Measurements from ENCODE around the gene MIS18A. TPM values are rescaled to one million over a fixed set of nuclear protein-coding genes. Genes with fewer than 3 reads are reported as not detected.

MIS18A gene
- total RNA-seq, 1 experiment from 2014 or later = 10.9 TPM

GRCh38 chr21:32256873-32257620, 21.8 kb downstream of the MIS18A start:
- no TSS peak for BruUV-seq (replicated peaks)
- Mint-ChIP-seq H3K4me3 (ENCODE audit: low read depth, unreplicated experiment) (no peak overlapping the region), H3K9me3 (ENCODE audit: low read depth, unreplicated experiment) (no peaks in the 10 kb centered on the region), H3K4me1 (ENCODE audit: low read depth, unreplicated experiment) (peaks cover 13% of the 10 kb centered on the region), H3K36me3 (ENCODE audit: insufficient read depth, unreplicated experiment) (peaks cover 3% of the 10 kb centered on the region), H3K27me3 (ENCODE audit: unreplicated experiment) (peaks cover 18% of the 10 kb centered on the region), H3K27ac (ENCODE audit: unreplicated experiment) (no peak overlapping the region)
- DNase-seq = peak; percentile 28
- intact Hi-C loops (cut with micrococcal nuclease; ENCODE audit: unreplicated experiment) = loop anchor here (10.0 kb wide), 1 partner anchor 172 kb away; no protein-coding TSS in a partner anchor
- no peak for TF ChIP-seq CTCF (IDR thresholded peaks at IDR 0.05; ENCODE audit: unreplicated experiment)
- CTCF ChIA-PET = interaction anchor here (2.6 kb wide), 1 partner anchor 392 kb away, joined by 14 read pairs; no protein-coding TSS in a partner anchor

- intact Hi-C loops (cut with micrococcal nuclease; ENCODE audit: unreplicated experiment) = loop anchor here (10.0 kb wide), 1 partner anchor 171 kb away; no protein-coding TSS in a partner anchor
- CTCF ChIA-PET = interaction anchor here (2.6 kb wide), 1 partner anchor 391 kb away, joined by 14 read pairs; no protein-coding TSS in a partner anchor
- Mint-ChIP-seq H3K27ac (ENCODE audit: unreplicated experiment) (no peak overlapping the region), H3K9me3 (ENCODE audit: low read depth, unreplicated experiment) (peaks cover under 1% of the 10 kb centered on the region), H3K27me3 (ENCODE audit: unreplicated experiment) (peaks cover 26% of the 10 kb centered on the region), H3K4me1 (ENCODE audit: low read depth, unreplicated experiment) (peaks cover 13% of the 10 kb centered on the region), H3K36me3 (ENCODE audit: insufficient read depth, unreplicated experiment) (peaks cover under 1% of the 10 kb centered on the region), H3K4me3 (ENCODE audit: low read depth, unreplicated experiment) (no peak overlapping the region)
- BruUV-seq (replicated peaks) = no TSS peak
- no peak for DNase-seq
- no peak for TF ChIP-seq CTCF (IDR thresholded peaks at IDR 0.05; ENCODE audit: unreplicated experiment)
These were observed 22.6 kb downstream of the MIS18A start for GRCh38 chr21:32256251-32256650.

DNA sequence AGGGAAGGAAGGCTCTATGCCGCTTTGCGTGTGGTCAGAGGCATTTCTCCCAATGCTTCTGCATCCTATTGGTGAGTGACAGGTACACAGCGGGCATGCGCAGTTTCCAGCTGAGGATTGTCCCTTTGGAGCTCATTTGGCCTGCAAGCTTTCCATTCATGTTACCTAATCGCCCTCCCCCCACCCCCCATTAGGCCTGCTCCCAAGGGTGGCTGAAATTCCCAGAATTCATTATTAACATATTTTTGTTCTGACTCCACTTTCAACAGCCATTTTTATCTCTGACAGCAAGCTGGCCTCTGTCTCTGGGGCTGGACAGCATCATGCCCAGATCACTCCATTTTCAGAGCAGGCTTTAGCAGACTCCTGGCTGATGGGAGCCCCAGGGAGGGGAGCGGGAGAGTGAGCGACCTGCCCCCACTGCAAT, 25.6 kb downstream of the MIS18A start:
- CTCF ChIA-PET = no interaction called here
- intact Hi-C loops (cut with micrococcal nuclease; ENCODE audit: unreplicated experiment) = loop anchor here (10.0 kb wide), 1 partner anchor 168 kb away; no protein-coding TSS in a partner anchor
- peaks cover 2% of the 10 kb centered on the region for H3K9me3 Mint-ChIP-seq (ENCODE audit: low read depth, unreplicated experiment)
- BruUV-seq (replicated peaks) = no TSS peak
- no peaks in the 10 kb centered on the region for H3K36me3 Mint-ChIP-seq (ENCODE audit: insufficient read depth, unreplicated experiment)
- H3K27me3 Mint-ChIP-seq (ENCODE audit: unreplicated experiment) = peaks cover 56% of the 10 kb centered on the region
- H3K27ac Mint-ChIP-seq (ENCODE audit: unreplicated experiment) = no peak overlapping the region
- H3K4me1 Mint-ChIP-seq (ENCODE audit: low read depth, unreplicated experiment) = peaks cover 7% of the 10 kb centered on the region
- no peak overlapping the region for H3K4me3 Mint-ChIP-seq (ENCODE audit: low read depth, unreplicated experiment)
- DNase-seq = no peak
- TF ChIP-seq CTCF (IDR thresholded peaks at IDR 0.05; ENCODE audit: unreplicated experiment) = no peak

- H3K27me3 Mint-ChIP-seq (ENCODE audit: unreplicated experiment) = peaks cover 67% of the 10 kb centered on the region
- CTCF ChIA-PET = no interaction called here
- no TSS peak for BruUV-seq (replicated peaks)
These were observed 26.7 kb downstream of the MIS18A start for GRCh38 chr21:32252136-32252535.

More at GRCh38 chr21:32252136-32252535, 26.7 kb downstream of the MIS18A start:
- TF ChIP-seq CTCF (IDR thresholded peaks at IDR 0.05; ENCODE audit: unreplicated experiment) = no peak
- intact Hi-C loops (cut with micrococcal nuclease; ENCODE audit: unreplicated experiment) = loop anchor here (10.0 kb wide), 1 partner anchor 167 kb away; no protein-coding TSS in a partner anchor
- Mint-ChIP-seq H3K27ac (ENCODE audit: unreplicated experiment) (no peak overlapping the region), H3K4me3 (ENCODE audit: low read depth, unreplicated experiment) (no peak overlapping the region), H3K9me3 (ENCODE audit: low read depth, unreplicated experiment) (peaks cover 2% of the 10 kb centered on the region), H3K36me3 (ENCODE audit: insufficient read depth, unreplicated experiment) (no peaks in the 10 kb centered on the region), H3K4me1 (ENCODE audit: low read depth, unreplicated experiment) (no peaks in the 10 kb centered on the region)
- no peak for DNase-seq

Measured in Calu3 (cell line).